Naive B cell (primary cell): ENCODE measurements around the gene ATP6V0C. TPM values are rescaled to one million over a fixed set of nuclear protein-coding genes. Genes with fewer than 3 reads are reported as not detected.
A peak's percentile ranks its signal among the peaks of the same experiment; 100 is the strongest.

Experiments used
- ATAC-seq, 2 donors: fragments of 150-1000 bp; cut with Tn5 transposase; 2 replicates each; pipeline ENCODE4 v1.10.0; 2021; ENCODE audit warnings: low read depth in 2 of 2, mild to moderate bottlenecking in 2 of 2, moderate library complexity in 2 of 2
- DNase-seq: peaks from one replicate; pipeline ENCODE4 v3.0.0; 2022
- H3K27ac Mint-ChIP-seq, 6 donors: one replicate each; pipeline ENCODE4 v1.8.0; 2020 to 2022; ENCODE audit warnings: mild to moderate bottlenecking in 6 of 6, mixed read lengths in 6 of 6, moderate library complexity in 5 of 6, inconsistent platforms in 2 of 6
- H3K27me3 Mint-ChIP-seq, 3 donors: one replicate each; pipeline ENCODE4 v1.8.0; 2021 to 2022; ENCODE audit warnings: mixed read lengths in 3 of 3, mild to moderate bottlenecking in 1 of 3
- H3K36me3 Mint-ChIP-seq, 2 donors: one replicate each; pipeline ENCODE4 v1.8.0; 2020 to 2022; ENCODE audit warnings: mixed read lengths in 2 of 2, inconsistent platforms in 1 of 2, mild to moderate bottlenecking in 1 of 2
- H3K4me1 Mint-ChIP-seq, 3 donors: one replicate each; pipeline ENCODE4 v1.8.0; 2020 to 2022; ENCODE audit warnings: mixed read lengths in 3 of 3, inconsistent platforms in 1 of 3, mild to moderate bottlenecking in 1 of 3, moderate library complexity in 1 of 3
- H3K4me3 Mint-ChIP-seq, 8 donors: one replicate each; pipeline ENCODE4 v1.8.0; 2020 to 2022; ENCODE audit warnings: mild to moderate bottlenecking in 8 of 8, mixed read lengths in 8 of 8, moderate library complexity in 8 of 8, inconsistent platforms in 2 of 8
- H3K9me3 Mint-ChIP-seq, 7 donors: one replicate each; pipeline ENCODE4 v1.8.0; 2020 to 2022; ENCODE audit warnings: mixed read lengths in 7 of 7, mild to moderate bottlenecking in 5 of 7, inconsistent platforms in 2 of 7, moderate library complexity in 1 of 7
- polyA plus RNA-seq, 6 donors: library from polyadenylated mRNA; unstranded; fragments of 300-500 nt; fragmentation: Illumina TruSeq; gene quantifications; one replicate each; pipeline ENCODE4 v1.2.3, GENCODE V29; 2021; ENCODE audit warnings: low read depth in 6 of 6

ATP6V0C gene
- polyA plus RNA-seq, 6 donors from 2014 or later, result 75.4 to 114 (median 98.1) TPM

DNA sequence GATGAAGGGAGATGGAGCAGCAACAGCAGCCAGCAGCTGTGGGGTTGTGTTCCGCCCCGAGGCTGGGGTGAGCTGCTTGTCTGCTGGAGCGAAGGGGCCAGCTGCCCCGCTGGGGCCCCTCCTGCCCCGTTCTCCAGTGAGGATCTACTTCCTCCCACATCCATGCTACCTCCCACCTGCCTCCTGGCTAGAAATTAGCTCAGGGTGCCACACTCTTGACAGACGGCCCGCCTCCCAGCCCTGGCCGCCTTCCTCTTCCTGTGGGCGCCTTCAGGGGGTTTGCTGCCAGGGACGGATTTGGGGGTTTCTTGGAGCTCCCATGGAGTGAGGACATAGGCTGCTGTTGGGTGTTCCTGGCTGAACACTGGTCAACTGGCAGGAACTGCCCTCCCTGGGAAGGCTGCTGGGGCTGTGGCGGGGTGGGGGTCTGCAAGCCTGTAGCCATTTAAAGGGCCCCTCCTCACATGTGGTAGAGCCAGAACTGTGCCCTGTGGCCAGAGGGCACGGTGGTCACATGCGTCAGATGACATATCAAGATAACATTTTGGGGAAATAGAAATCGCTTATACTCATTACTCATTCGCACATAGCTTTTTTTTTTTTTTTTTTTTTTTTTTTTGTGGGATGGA lies 25.7 kb upstream of the ATP6V0C start:
- H3K4me3 Mint-ChIP-seq, result peak overlapping the region in 5 of 8 donors; percentile 47 to 79 (median 67)
- H3K9me3 Mint-ChIP-seq, result no peaks in the 10 kb centered on the region
- no peak for ATAC-seq
- peak overlapping the region in 2 of 6 donors; percentile 33 to 47 for H3K27ac Mint-ChIP-seq
- H3K36me3 Mint-ChIP-seq, result no peaks in the 10 kb centered on the region
- no peak for DNase-seq
- H3K27me3 Mint-ChIP-seq, result no peaks in the 10 kb centered on the region
- H3K4me1 Mint-ChIP-seq, result peaks cover 11 to 26% (median 16%) of the 10 kb centered on the region in 3 donors

DNA sequence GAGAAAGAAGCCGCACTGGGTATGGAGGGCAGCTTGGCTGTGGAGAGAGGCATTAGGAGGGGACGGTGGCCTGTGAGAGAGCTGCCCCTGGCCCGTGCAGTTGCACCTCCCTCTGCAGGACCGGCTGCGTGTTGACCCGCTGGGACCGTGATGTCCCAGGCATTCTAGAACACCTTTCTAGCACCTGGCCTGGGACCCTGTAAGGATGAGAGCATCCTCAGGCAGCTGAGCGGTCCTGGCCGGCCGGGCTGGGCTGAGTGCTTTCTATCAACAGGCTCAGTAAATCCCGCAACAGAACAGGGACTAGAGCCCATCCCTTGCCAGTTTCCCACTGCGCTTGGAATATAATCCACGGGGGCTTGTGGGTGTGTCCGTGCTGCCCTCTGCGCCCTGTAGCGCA lies 24.2 kb upstream of the ATP6V0C start:
- ATAC-seq, result no peak
- Mint-ChIP-seq H3K4me1 (peaks cover 11 to 21% (median 12%) of the 10 kb centered on the region in 3 donors), H3K27me3 (no peaks in the 10 kb centered on the region), H3K4me3 (no peak overlapping the region), H3K9me3 (no peaks in the 10 kb centered on the region), H3K36me3 (no peaks in the 10 kb centered on the region), H3K27ac (peak overlapping the region in 1 of 6 donors; percentile 38)
- DNase-seq, result no peak

DNA sequence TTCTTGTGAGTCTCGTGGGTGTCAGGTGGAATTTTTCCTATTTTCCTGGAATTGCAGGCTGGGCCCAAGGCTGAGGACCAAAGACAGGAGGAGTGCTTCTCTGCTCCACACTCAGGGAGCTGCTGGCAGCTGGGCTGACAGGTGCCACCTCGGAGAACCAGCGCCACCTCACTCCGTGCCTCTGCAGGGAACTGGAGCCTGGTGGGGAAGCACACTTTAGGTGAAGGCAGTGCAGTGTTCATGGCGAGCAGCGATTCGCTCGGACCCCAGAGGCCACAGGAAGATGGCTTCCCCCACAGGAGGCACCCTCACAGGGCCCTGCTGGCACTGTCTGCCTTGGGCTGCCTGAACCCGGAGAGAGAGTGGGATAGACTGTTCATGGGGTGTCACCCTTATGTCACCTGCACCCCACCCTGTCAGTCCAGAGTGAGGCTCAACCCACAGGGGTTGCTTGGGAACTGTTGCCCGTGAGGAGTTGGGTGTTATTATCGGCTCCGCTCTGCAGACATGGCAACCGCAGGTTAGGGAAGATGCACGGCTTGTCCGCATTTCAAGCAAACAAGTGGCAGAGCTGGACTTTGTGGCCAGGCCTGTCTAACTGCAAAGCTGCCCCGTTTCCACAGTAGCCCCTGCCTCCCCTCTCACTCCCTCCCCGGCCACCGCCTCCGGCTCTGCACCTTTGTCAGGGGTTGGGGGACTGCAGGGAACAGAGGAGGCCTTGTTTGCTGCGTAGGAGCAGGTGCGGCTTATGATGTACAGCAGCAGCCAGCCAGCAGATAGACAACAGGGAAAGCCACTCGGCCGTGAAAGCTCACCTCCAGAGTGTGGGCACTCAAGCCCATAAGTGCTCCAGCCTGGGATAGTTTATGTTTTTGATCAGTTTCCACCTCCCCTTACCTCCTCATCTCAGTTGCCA lies 23.3 kb upstream of the ATP6V0C start:
- Mint-ChIP-seq H3K9me3 (no peaks in the 10 kb centered on the region), H3K4me1 (peaks cover 11 to 21% (median 12%) of the 10 kb centered on the region in 3 donors), H3K27me3 (no peaks in the 10 kb centered on the region), H3K36me3 (no peaks in the 10 kb centered on the region), H3K27ac (peak overlapping the region in 1 of 6 donors; percentile 38), H3K4me3 (no peak overlapping the region)
- DNase-seq (no peak), ATAC-seq (no peak)

DNA sequence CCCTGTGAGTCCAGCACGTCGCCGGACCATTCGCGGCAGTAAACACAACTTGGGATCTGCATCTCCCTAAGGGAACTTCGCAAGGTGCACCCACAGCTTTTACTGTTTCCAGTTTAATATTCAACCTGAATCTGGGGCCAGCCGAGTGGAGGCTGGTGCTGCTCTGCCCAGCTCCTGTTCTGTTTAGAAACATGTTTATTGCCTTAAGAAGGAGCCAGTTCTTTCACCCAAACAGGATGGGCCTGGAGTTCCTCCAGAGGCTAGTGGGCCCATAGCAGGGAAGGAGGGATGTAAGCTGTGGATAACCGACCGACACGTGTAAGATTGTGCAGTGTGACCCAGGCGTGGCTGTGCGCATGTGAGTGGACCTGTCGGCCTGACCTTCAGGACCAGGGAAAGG lies 21.5 kb upstream of the ATP6V0C start:
- Mint-ChIP-seq H3K9me3 (no peaks in the 10 kb centered on the region), H3K27ac (no peak overlapping the region), H3K27me3 (no peaks in the 10 kb centered on the region), H3K4me3 (no peak overlapping the region), H3K36me3 (no peaks in the 10 kb centered on the region), H3K4me1 (peaks cover 3 to 9% (median 4%) of the 10 kb centered on the region in 3 donors)
- ATAC-seq (no peak), DNase-seq (no peak)

DNA sequence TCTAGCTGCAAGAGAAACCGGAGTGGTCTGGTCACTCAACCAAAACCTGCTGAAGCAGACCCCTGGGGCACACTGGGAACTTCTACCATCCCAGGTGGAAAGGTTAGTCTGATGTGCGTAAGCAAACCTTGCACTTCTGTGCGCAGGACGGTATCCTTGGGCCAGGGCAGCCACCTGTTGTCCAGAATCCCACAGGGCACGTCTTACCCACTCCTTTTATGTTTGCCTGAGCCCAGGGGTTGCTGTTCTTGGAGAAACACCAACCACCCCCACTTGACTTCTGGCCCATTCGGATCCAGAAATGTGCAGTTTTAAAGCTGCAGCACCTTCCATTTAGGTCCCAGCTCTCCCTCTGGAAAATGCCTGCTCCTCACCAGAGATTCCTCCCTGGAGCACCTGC lies 20.1 kb upstream of the ATP6V0C start:
- Mint-ChIP-seq H3K36me3 (no peaks in the 10 kb centered on the region), H3K27me3 (no peaks in the 10 kb centered on the region), H3K9me3 (no peaks in the 10 kb centered on the region), H3K4me1 (no peaks in the 10 kb centered on the region), H3K27ac (no peak overlapping the region), H3K4me3 (no peak overlapping the region)
- no peak for DNase-seq
- no peak for ATAC-seq

DNA sequence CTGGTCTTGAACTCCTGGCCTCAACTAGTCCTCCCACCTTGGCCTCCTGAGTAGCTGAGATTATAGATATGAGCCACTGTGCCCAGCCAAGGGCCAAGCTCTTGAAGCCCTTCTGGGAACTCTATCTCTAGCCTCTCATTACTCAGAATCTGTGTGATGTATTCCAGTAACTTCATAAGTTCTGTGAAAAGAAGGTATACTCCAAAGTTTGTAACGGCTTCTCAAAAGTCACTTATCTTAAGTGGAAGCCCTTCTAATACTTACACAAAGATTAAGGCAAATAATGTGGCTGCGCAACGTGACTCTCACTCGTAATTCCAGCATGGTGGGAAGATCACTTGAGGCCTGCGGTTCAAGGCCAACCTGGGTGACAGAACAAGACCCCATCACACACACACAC lies 19.1 kb upstream of the ATP6V0C start:
- Mint-ChIP-seq H3K36me3 (no peaks in the 10 kb centered on the region), H3K27me3 (no peaks in the 10 kb centered on the region), H3K4me3 (no peak overlapping the region), H3K4me1 (no peaks in the 10 kb centered on the region), H3K9me3 (no peaks in the 10 kb centered on the region), H3K27ac (no peak overlapping the region)
- no peak for ATAC-seq
- no peak for DNase-seq

DNA sequence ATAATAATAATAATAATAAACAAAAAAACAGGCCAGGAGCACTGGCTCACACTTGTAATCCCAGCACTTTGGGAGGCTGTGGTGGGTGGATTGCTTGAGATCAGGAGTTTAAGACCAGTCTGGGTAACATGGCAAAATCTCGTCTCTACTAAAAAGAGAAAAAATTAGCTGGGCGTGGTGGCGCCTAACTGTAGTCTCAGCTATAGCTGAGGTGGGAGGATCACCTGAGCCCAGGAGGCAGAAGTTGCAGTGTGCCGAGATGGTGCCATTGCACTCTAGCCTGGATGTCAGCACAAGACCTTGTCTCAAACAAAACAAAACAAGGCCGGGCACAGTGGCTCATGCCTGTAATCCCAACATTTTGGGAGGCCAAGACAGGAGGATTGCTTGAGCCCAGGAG lies 18.7 kb upstream of the ATP6V0C start:
- Mint-ChIP-seq H3K4me3 (no peak overlapping the region), H3K9me3 (no peaks in the 10 kb centered on the region), H3K4me1 (no peaks in the 10 kb centered on the region), H3K27ac (peak overlapping the region in 1 of 6 donors; percentile 33), H3K36me3 (no peaks in the 10 kb centered on the region), H3K27me3 (no peaks in the 10 kb centered on the region)
- ATAC-seq, result no peak
- DNase-seq, result no peak

DNA sequence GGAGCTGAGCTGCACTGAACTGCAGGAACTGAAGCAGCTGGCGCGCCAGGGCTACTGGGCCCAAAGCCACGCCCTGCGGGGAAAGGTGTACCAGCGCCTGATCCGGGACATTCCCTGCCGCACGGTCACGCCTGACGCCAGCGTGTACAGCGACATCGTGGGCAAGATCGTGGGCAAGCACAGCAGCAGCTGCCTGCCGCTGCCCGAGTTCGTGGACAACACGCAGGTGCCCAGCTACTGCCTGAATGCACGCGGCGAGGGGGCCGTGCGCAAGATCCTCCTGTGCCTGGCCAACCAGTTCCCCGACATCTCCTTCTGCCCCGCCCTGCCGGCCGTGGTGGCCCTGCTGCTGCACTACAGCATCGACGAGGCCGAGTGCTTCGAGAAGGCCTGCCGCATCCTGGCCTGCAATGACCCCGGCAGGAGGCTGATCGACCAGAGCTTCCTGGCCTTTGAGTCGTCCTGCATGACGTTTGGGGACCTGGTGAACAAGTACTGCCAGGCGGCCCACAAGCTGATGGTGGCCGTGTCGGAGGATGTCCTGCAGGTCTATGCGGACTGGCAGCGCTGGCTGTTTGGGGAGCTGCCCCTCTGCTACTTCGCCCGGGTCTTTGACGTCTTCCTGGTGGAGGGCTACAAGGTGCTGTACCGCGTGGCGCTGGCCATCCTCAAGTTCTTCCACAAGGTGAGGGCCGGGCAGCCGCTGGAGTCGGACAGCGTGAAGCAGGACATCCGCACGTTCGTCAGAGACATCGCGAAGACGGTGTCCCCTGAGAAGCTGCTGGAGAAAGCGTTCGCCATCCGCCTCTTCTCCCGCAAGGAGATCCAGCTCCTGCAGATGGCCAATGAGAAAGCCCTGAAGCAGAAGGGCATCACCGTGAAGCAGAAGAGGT lies 17.3 kb upstream of the ATP6V0C start:
- Mint-ChIP-seq H3K4me1 (peaks cover 0 to 6% (median 0%) of the 10 kb centered on the region in 3 donors), H3K27me3 (no peaks in the 10 kb centered on the region), H3K36me3 (no peaks in the 10 kb centered on the region), H3K4me3 (no peak overlapping the region), H3K27ac (no peak overlapping the region), H3K9me3 (no peaks in the 10 kb centered on the region)
- DNase-seq (no peak), ATAC-seq (no peak)

DNA sequence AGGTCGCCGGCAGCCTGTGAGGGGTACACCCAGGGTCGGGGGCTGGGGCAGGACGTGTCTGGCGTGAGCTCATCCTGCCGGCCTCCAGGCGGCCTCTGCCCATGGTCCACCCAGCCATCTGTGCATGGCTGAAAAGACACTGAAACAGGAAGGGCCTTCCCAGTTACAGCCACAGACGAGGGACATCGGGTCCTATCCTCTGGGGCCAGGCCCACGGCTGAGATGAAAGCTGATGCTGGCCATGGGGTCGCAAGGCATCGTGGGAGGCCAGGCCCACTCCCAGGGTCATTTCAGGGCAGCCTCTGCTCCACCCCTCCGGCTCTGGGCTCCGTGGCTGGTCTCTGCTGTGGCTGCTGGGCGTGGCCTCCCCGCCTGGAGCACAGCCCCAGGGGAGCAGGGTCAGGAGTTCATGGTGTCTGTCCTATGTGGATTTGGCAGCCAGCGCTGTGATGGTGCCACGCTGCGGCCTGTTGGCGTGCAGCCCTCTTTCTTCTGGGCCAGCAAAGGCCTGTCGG lies 16.6 kb upstream of the ATP6V0C start:
- DNase-seq, result no peak
- no peak overlapping the region for H3K4me3 Mint-ChIP-seq
- no peak for ATAC-seq
- H3K27me3 Mint-ChIP-seq, result no peaks in the 10 kb centered on the region
- H3K4me1 Mint-ChIP-seq, result peaks cover 0 to 10% (median 0%) of the 10 kb centered on the region in 3 donors
- H3K27ac Mint-ChIP-seq, result peak overlapping the region in 1 of 6 donors; percentile 34
- H3K36me3 Mint-ChIP-seq, result no peaks in the 10 kb centered on the region
- H3K9me3 Mint-ChIP-seq, result no peaks in the 10 kb centered on the region

DNA sequence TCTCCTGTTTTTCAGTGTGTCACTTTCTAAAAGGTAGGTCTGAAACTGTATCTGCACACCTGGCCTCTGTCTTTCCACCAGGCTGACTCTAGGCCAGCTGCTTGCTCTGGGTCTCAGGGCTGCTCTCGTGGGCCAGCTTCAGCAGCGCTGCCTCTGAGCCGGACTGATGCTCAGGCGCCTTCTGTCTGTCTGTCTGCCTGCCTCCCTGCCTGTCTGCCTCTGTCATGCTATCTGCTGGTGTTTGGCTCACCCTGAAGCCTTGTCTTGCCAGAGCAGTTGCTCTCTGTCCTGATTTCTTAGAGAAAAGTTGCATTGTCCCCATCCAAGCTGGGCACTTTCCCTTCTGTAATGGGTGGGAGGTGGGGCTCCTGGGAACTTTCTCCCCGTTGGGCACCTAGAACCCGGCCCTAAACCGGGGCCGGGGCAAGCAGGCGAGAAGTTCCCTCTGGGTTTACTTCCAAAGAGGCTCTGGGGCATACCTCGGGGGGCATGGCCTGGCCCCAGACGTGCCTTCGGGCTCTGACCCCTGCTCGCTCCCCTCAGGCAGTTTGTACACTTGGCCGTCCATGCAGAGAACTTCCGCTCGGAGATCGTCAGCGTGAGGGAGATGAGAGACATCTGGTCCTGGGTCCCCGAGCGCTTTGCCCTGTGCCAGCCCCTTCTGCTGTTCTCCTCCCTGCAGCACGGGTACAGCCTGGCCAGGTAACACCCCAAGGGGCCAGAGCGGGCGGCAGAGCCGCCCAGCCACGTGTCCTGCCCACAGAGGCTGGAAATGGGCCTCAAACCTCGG lies 15.9 kb upstream of the ATP6V0C start:
- Mint-ChIP-seq H3K4me3 (no peak overlapping the region), H3K36me3 (no peaks in the 10 kb centered on the region), H3K9me3 (no peaks in the 10 kb centered on the region), H3K4me1 (peaks cover 0 to 11% (median 0%) of the 10 kb centered on the region in 3 donors), H3K27me3 (no peaks in the 10 kb centered on the region), H3K27ac (no peak overlapping the region)
- no peak for ATAC-seq
- no peak for DNase-seq

DNA sequence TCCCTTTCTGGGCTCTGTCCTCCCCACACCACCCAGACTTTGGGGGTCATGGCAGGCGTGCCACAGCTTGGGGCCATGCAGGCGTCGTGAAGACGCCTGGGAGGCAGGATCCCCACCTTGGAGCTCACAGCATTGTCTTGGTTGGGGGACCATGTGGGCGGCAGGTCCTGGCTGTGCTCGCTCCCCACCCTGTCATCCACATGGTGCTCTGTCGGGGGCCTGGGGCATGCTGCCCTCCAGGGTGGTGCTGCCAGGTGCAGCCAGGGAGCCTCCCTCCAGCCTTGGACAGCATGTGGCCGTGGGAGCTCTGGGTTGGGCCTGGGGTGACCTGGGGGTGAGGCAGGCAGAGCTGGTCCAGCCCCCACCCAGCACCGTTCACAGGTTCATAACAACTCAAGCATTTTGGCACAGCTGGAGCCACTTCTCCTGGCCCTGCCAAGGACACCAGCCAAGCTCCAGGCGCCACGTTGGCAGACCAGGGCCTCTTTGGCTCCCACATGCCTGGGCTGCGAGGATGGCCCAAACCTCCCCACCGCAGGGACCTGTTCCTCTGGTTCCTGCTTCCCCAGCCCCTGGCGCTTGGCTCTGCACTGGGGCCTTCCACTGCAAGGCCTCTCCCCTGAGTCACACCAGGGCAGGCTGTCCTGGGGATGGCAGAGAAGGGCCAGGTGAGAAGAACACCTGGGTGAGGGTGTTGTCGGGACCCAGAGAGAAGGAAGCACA lies 15.1 kb upstream of the ATP6V0C start:
- Mint-ChIP-seq H3K27me3 (no peaks in the 10 kb centered on the region), H3K4me1 (peaks cover 0 to 11% (median 0%) of the 10 kb centered on the region in 3 donors), H3K4me3 (no peak overlapping the region), H3K36me3 (no peaks in the 10 kb centered on the region), H3K27ac (peak overlapping the region in 1 of 6 donors; percentile 12), H3K9me3 (no peaks in the 10 kb centered on the region)
- DNase-seq (no peak), ATAC-seq (no peak)

DNA sequence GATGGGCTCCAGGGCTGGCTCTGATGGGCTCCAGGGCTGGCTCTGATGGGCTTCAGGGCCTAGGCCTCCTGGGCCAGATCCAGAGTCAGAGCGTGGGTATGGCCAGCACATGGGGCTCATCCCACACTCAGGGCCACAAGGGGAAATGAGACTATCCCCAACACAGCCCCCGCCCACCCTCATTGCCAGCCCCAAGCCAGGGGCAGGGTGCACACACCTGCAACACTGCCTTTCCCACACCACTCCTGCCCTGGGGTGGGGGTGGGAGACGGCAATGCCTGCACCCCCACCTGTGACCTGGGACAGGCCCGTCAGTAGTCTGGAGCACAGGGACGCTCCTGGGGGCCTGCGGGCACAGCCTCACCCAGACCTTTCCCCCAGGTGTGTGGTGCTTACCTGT lies 14.3 kb upstream of the ATP6V0C start:
- no peak overlapping the region for H3K27ac Mint-ChIP-seq
- no peaks in the 10 kb centered on the region for H3K27me3 Mint-ChIP-seq
- ATAC-seq (no peak), DNase-seq (no peak)
- peaks cover 0 to 11% (median 0%) of the 10 kb centered on the region in 3 donors for H3K4me1 Mint-ChIP-seq
- no peaks in the 10 kb centered on the region for H3K36me3 Mint-ChIP-seq
- H3K9me3 Mint-ChIP-seq, result no peaks in the 10 kb centered on the region
- H3K4me3 Mint-ChIP-seq, result no peak overlapping the region
